H9 (cell line): ENCODE results near the gene DGKB. TPM values are rescaled to one million over a fixed set of nuclear protein-coding genes. Genes with fewer than 3 reads are reported as not detected.

ENCODE experiments used
- DNase-seq: peaks from one replicate; pipeline ENCODE4 v3.0.0-alpha.2; 2017
- H2AFZ ChIP-seq: one replicate; pipeline ENCODE4 v1.6.1; 2013; ENCODE audit warnings: mild to moderate bottlenecking, low read length, control low read depth, moderate library complexity
- H2AK5ac ChIP-seq: 2 replicates; pipeline ENCODE4 v1.6.1; 2013; ENCODE audit warnings: low read length, control low read depth, mixed read lengths; ENCODE audit not compliant: insufficient read length
- H2BK120ac ChIP-seq: one replicate; pipeline ENCODE4 v1.6.1; 2013; ENCODE audit warnings: low read depth, mild to moderate bottlenecking, low read length, control low read depth, inconsistent platforms; ENCODE audit not compliant: poor library complexity, severe bottlenecking
- H2BK12ac ChIP-seq: 2 replicates; pipeline ENCODE4 v1.6.1; 2013; ENCODE audit warnings: low read length, control low read depth, mixed read lengths, low read depth; ENCODE audit not compliant: insufficient read length
- H2BK15ac ChIP-seq: 2 replicates; pipeline ENCODE4 v1.6.1; 2013; ENCODE audit warnings: low read depth, low read length, control low read depth
- H2BK20ac ChIP-seq: one replicate; pipeline ENCODE4 v1.6.1; 2013; ENCODE audit warnings: low read depth, mild to moderate bottlenecking, low read length, control low read depth, inconsistent platforms; ENCODE audit not compliant: poor library complexity, severe bottlenecking
- H2BK5ac ChIP-seq: 2 replicates; pipeline ENCODE4 v1.6.1; 2013; ENCODE audit warnings: low read length, control low read depth, mixed read lengths; ENCODE audit not compliant: insufficient read length
- H3K14ac ChIP-seq: 2 replicates; pipeline ENCODE4 v1.6.1; 2013; ENCODE audit warnings: low read length, control low read depth; ENCODE audit not compliant: insufficient read depth
- H3K18ac ChIP-seq: 2 replicates; pipeline ENCODE4 v1.6.1; 2013; ENCODE audit warnings: low read depth, mild to moderate bottlenecking, mixed read lengths, low read length, control low read depth; ENCODE audit not compliant: insufficient read length
- H3K23ac ChIP-seq: 2 replicates; pipeline ENCODE4 v1.6.1; 2013; ENCODE audit warnings: low read length, control low read depth, mixed read lengths, low read depth; ENCODE audit not compliant: insufficient read length
- H3K23me2 ChIP-seq: 2 replicates; pipeline ENCODE4 v1.6.1; 2013; ENCODE audit warnings: low read depth, mild to moderate bottlenecking, mixed read lengths, low read length, control low read depth; ENCODE audit not compliant: insufficient read length, poor library complexity, severe bottlenecking
- H3K27ac ChIP-seq: 2 replicates; pipeline ENCODE4 v1.5.1; 2013; ENCODE audit warnings: low read length, control low read depth, mixed read lengths, low read depth; ENCODE audit not compliant: insufficient read length
- H3K27me3 ChIP-seq: 2 replicates; pipeline ENCODE4 v1.6.1; 2013; ENCODE audit warnings: low read length, control low read depth, inconsistent platforms; ENCODE audit not compliant: insufficient read depth
- H3K4ac ChIP-seq: 2 replicates; pipeline ENCODE4 v1.6.1; 2013; ENCODE audit warnings: low read depth, mild to moderate bottlenecking, control low read depth, inconsistent platforms, low read length, moderate library complexity
- H3K4me1 ChIP-seq: 2 replicates; pipeline ENCODE4 v1.6.1; 2013; ENCODE audit warnings: low read length, control low read depth, inconsistent platforms; ENCODE audit not compliant: insufficient read depth
- H3K4me2 ChIP-seq: 2 replicates; pipeline ENCODE4 v1.6.1; 2013; ENCODE audit warnings: low read length, control low read depth, mixed read lengths; ENCODE audit not compliant: insufficient read length, insufficient read depth
- H3K56ac ChIP-seq: 2 replicates; pipeline ENCODE4 v1.6.1; 2013; ENCODE audit warnings: low read depth, mild to moderate bottlenecking, mixed read lengths, low read length, control low read depth; ENCODE audit not compliant: insufficient read length
- H3K79me1 ChIP-seq: 2 replicates; pipeline ENCODE4 v1.6.1; 2013; ENCODE audit warnings: low read depth, mild to moderate bottlenecking, moderate library complexity, low read length, control low read depth, inconsistent platforms; ENCODE audit not compliant: insufficient read depth, poor library complexity, severe bottlenecking
- H3K79me2 ChIP-seq: 2 replicates; pipeline ENCODE4 v1.6.1; 2013; ENCODE audit warnings: low read length, control low read depth, inconsistent platforms; ENCODE audit not compliant: insufficient read depth
- H3K9ac ChIP-seq: 2 replicates; pipeline ENCODE4 v1.6.1; 2013; ENCODE audit warnings: low read length, control low read depth, mixed read lengths; ENCODE audit not compliant: insufficient read length; ENCODE audit errors: extremely low read depth
- H3K9me3 ChIP-seq: one replicate; pipeline ENCODE4 v1.6.1; 2013; ENCODE audit warnings: low read depth, low read length, inconsistent platforms; ENCODE audit not compliant: control insufficient read depth
- H3T11ph ChIP-seq: one replicate; pipeline ENCODE4 v1.6.1; 2013; ENCODE audit warnings: mild to moderate bottlenecking, low read length, control low read depth, inconsistent platforms
- H4K20me1 ChIP-seq: one replicate; pipeline ENCODE4 v1.6.1; 2013; ENCODE audit not compliant: control insufficient read depth, insufficient read length, insufficient read depth
- H4K5ac ChIP-seq: 2 replicates; pipeline ENCODE4 v1.6.1; 2013; ENCODE audit warnings: low read depth, mild to moderate bottlenecking, mixed read lengths, low read length, control low read depth; ENCODE audit not compliant: insufficient read length
- H4K8ac ChIP-seq: replicated peaks from 2 replicates; pipeline ENCODE4 v1.6.1; 2013; ENCODE audit warnings: low read length, control low read depth, mixed read lengths, low read depth; ENCODE audit not compliant: insufficient read length
- H4K91ac ChIP-seq: 2 replicates; pipeline ENCODE4 v1.6.1; 2013; ENCODE audit warnings: low read depth, mild to moderate bottlenecking, moderate library complexity, mixed read lengths, low read length, control low read depth; ENCODE audit not compliant: insufficient read length
- H3K27ac Mint-ChIP-seq, 3 experiments: 2 replicates in 2 of 3; 3 replicates in 1 of 3; pipeline ENCODE4 v1.8.0; 2020 to 2021; ENCODE audit warnings: mixed read lengths in 3 of 3, mild to moderate bottlenecking in 1 of 3, moderate library complexity in 1 of 3
- H3K27me3 Mint-ChIP-seq: 2 replicates; pipeline ENCODE4 v1.8.0; 2021; ENCODE audit warnings: low read depth, mild to moderate bottlenecking, moderate library complexity, mixed read lengths
- H3K36me3 Mint-ChIP-seq, 3 experiments: 2 replicates in 2 of 3; 3 replicates in 1 of 3; pipeline ENCODE4 v1.8.0; 2020 to 2021; ENCODE audit warnings: low read depth in 3 of 3, mixed read lengths in 3 of 3; ENCODE audit not compliant: insufficient read depth in 1 of 3
- H3K4me1 Mint-ChIP-seq, 2 experiments: 2 replicates each; pipeline ENCODE4 v1.8.0; 2020; ENCODE audit warnings: mixed read lengths in 2 of 2
- H3K4me3 Mint-ChIP-seq, 2 experiments: 2 replicates in 1 of 2; 3 replicates in 1 of 2; pipeline ENCODE4 v1.8.0; 2020 to 2021; ENCODE audit warnings: mild to moderate bottlenecking in 2 of 2, mixed read lengths in 2 of 2, moderate library complexity in 1 of 2
- H3K9me3 Mint-ChIP-seq, 2 experiments: 2 replicates in 1 of 2; 3 replicates in 1 of 2; pipeline ENCODE4 v1.8.0; 2020; ENCODE audit warnings: mild to moderate bottlenecking in 2 of 2, mixed read lengths in 2 of 2, moderate library complexity in 1 of 2
- WGBS: extraction: QIAGEN DNeasy Blood & Tissue Kit; methylation state at CpG from one replicate; pipeline ENCODE4 v1.1.7; 2013; ENCODE audit warnings: missing lambda C conversion rate, low lambda C conversion rate, mixed read lengths; ENCODE audit not compliant: insufficient read length; ENCODE audit errors: extremely low coverage; 5-methylcytosine and 5-hydroxymethylcytosine counted together
- total RNA-seq: library from RNA; stranded (reverse); gene quantifications from 2 replicates; pipeline ENCODE4 v1.2.1, GENCODE V29; 2021
- TF ChIP-seq, protein P1 (sequence below): fragments of 200-600 bp; sonication (generic); conservative IDR thresholded peaks from 3 replicates; pipeline ENCODE4 v1.8.0; 2021; ENCODE audit warnings: antibody characterized with exemption, mild to moderate bottlenecking

Gene DGKB
- total RNA-seq, 1 experiment from 2014 or later = 0.26 TPM

DNA sequence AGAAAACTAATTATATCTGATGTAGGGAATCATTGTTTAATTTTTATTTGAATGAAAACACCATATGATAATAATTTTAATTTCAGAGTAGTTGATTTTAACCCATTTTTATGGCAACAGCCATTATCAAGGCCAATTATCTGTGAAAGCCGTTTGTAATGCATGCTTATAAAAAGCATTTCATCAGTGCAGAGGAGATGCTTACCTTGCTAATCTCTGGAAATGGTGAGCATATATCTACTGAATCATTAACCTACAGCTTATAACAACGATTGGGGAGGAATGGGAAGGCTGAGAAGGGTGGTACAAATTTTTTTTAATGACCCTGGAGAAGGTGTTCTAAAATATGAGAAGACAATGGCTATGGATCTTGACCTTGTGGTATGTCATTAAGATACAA is 235.6 kb downstream of the DGKB start:
- no peaks in the 10 kb centered on the region for H3K27me3 Mint-ChIP-seq
- Histone ChIP-seq H3K79me2 (no peaks in the 10 kb centered on the region), H3K27me3 (no peaks in the 10 kb centered on the region), H3K4me2 (no peak overlapping the region), H4K91ac (no peak overlapping the region), H3T11ph (no peak overlapping the region), H3K79me1 (no peaks in the 10 kb centered on the region), H3K9me3 (no peaks in the 10 kb centered on the region), H3K27ac (no peak overlapping the region), H4K5ac (no peak overlapping the region), H3K4ac (no peak overlapping the region), H3K9ac (no peak overlapping the region), H2BK15ac (no peak overlapping the region), H2AFZ (no peak overlapping the region), H4K8ac (no peak overlapping the region), H3K23me2 (no peaks in the 10 kb centered on the region), H3K14ac (no peak overlapping the region), H2BK120ac (no peak overlapping the region), H2AK5ac (no peak overlapping the region), H3K18ac (no peak overlapping the region), H3K4me1 (no peaks in the 10 kb centered on the region), H2BK12ac (no peak overlapping the region), H2BK20ac (no peak overlapping the region), H3K23ac (no peak overlapping the region), H4K20me1 (no peaks in the 10 kb centered on the region), H2BK5ac (no peak overlapping the region), H3K56ac (no peak overlapping the region)
- WGBS = no CpG with 5 or more reads among the region's 2 CpGs
- H3K4me1 Mint-ChIP-seq = no peaks in the 10 kb centered on the region
- DNase-seq = no peak
- H3K4me3 Mint-ChIP-seq = no peak overlapping the region
- TF ChIP-seq, protein P1, sequence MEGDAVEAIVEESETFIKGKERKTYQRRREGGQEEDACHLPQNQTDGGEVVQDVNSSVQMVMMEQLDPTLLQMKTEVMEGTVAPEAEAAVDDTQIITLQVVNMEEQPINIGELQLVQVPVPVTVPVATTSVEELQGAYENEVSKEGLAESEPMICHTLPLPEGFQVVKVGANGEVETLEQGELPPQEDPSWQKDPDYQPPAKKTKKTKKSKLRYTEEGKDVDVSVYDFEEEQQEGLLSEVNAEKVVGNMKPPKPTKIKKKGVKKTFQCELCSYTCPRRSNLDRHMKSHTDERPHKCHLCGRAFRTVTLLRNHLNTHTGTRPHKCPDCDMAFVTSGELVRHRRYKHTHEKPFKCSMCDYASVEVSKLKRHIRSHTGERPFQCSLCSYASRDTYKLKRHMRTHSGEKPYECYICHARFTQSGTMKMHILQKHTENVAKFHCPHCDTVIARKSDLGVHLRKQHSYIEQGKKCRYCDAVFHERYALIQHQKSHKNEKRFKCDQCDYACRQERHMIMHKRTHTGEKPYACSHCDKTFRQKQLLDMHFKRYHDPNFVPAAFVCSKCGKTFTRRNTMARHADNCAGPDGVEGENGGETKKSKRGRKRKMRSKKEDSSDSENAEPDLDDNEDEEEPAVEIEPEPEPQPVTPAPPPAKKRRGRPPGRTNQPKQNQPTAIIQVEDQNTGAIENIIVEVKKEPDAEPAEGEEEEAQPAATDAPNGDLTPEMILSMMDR = no peak
- peaks cover 0 to under 1% of the 10 kb centered on the region in 2 experiments; a peak in 3 of 5 replicates for H3K9me3 Mint-ChIP-seq
- H3K27ac Mint-ChIP-seq = no peak overlapping the region
- H3K36me3 Mint-ChIP-seq = no peaks in the 10 kb centered on the region; a peak in 2 of 7 replicates
